ENCODE data around the gene RTN3.
"Not testable (repeated sequence)": the region's sequence is repeated elsewhere in the genome, so short reads cannot be mapped to it uniquely, and the experiment has no call there.

Gene RTN3

DNA sequence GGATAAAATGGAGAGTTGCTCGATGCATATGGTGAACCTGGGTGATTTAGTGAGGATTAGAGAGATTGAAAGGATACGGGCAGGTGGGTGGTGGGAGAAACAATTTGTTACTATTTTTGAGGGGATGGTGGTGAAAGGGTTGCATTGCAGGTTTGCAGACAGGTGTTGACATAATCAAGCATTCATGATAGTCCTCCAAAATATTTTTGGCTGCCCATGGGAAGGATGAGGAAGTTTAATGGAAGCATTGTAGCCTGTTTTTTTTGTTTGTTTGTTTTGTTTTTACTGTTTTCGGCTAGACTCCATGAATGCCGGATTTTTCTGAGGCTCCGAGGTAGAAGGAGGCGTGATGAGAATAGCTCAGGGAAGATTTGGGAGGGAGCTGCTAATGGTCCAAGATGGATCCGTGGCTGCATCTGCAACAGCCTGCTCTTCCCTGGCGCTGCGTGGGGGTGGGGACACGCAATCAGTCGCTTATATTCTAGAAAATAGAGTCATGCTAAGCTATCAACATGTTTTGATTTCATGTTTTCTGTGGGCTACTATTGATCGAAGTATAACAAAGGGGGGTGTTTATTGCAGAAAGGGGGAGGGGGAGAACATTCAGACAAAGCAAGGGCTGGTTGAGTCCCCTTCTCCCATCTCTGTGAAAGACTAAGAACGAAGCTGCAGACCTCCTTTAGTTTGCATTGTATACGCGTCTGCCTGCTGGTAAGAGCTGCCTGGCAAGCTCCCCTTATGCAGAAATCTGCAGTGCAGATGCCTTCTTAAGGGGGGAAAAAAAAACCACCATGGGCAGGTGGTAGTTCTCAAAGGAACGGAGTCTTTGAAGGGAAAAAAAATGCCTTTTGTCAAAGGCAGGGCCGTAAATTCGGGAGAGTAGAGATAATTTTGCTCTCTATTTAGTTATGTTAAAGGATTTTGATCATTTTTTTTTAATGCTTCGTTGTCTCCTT is 1.0 kb downstream of the RTN3 start:
- no peak for DNase-seq (ENCODE audit: low read depth in 2 of 3, low spot score in 1 of 3)

DNA sequence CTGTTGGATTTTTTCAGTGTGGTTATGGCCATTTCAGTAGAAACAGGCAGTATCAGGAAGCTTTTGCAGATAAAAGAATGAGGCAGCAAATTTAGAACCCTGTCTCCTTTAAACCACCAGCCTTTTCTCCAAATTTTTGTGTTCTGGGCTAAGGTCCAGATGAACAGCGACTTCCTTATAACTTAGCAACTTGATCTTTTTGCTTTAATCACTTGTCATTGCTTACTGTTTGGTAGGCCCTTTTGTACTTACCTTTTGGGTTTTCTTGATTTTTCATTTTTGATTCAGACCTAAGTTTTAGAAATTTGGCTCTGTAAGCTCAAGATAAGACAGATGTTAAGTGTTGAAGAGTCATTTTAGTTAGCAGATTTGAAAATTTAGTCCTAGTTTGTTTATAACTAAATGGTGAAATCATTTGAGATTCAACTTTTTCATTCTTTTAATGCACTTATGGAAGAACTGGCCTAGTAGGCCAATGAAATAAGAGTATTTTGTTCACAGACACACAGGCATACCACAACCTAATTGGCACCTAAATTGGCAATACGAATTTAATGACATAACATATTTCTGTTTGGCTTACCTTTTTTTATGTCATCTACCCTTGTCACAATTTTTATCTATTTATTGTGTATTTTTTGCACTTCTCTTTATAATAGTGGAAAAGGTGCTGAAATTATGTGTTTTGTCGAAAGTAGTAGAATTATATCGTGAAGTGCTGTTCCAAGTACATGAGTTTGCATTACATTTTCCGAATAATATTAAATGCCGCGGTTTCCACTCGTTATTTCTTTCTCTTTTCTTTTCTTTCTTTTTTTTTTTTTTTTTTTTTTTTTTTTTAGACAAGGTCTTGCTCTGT is 2.1 kb downstream of the RTN3 start:
- DNase-seq (ENCODE audit: low read depth in 2 of 3, low spot score in 1 of 3): no peak

DNA sequence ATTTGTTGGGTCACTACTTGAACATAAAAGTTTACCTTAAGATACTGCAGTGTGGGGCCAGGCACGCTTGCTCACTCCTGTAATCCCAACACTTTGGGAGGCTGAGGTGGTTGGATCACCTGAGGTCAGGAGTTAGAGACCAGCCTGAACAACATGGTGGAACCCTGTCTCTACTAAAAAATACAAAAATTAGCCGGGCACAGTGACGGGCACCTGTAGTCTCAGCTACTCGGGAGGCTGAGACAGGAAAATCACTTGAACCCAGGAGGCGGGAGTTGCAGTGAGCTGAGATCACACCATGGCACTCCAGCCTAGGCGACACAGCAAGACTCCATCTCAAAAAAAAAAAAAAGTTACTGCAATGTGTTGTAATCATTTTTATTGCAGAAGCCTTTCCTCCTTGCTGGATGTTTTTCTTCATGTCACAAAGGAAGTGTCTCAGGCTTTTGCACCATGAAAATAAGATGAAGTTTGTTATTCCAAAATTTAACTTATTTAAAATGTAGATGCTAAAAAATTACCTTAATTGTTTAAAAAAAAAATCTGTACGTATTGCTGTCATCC is 3.9 kb downstream of the RTN3 start:
- DNase-seq (ENCODE audit: low read depth in 2 of 3, low spot score in 1 of 3): not testable (repeated sequence)

DNA sequence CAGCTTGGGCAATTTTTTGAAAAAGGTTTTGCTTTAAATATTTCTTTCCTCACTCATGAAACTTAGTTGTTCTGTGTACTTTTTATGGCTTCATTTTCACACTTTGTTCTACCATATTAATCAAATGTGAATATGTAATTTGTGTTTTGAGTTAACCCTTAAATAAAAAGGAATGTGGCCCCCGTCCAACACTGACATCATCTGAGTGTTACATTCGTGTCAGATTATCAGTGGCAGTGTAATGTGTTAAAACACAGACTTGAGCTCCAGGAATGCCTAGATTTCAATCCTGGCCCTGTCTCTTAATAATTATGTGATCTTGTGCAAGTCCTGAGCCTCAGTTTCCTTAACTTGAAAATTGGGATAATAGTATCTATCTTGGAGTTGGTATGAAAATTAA is 5.6 kb downstream of the RTN3 start:
- no peak for DNase-seq (ENCODE audit: low read depth in 2 of 3, low spot score in 1 of 3)

DNA sequence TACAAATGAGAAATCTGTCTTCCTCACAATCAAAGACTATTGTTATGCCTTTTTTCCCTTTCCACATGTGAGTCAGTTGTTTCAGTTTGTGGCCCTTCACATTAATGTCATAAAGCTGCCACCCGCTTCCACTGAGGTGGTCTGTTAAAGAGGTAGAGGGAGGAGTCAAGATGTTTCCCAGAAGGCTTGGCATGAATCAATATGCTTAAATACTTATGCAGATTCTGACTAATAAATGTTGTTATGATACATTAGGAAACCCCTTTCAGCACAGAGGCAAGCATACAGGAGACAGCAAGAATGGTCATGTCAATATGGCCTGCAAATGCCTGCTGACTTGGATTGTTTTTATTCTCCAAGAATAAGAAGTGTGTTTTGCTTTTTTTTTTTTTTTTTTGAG is 6.5 kb downstream of the RTN3 start:
- DNase-seq (ENCODE audit: low read depth in 2 of 3, low spot score in 1 of 3): no peak

DNA sequence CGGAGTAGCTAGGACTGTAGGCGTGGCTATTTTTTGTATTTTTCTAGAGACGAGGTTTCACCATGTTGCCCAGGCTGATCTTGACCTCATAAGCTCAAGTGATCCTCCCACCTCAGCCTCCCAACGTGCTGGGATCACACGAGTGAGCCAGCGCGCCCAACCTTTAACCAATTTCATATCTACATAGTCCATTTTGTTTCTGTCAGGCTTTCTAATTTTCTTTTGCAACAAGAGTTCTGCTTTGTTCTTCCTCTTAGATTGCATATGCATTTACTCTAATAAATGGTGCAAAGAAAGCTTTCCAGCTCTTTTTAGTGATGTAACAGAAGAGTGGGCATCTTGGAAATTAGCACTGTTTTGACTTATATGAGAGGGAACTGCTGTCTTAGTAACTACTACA is 13.3 kb downstream of the RTN3 start:
- no peak for DNase-seq (ENCODE audit: low read depth in 2 of 3, low spot score in 1 of 3)

DNA sequence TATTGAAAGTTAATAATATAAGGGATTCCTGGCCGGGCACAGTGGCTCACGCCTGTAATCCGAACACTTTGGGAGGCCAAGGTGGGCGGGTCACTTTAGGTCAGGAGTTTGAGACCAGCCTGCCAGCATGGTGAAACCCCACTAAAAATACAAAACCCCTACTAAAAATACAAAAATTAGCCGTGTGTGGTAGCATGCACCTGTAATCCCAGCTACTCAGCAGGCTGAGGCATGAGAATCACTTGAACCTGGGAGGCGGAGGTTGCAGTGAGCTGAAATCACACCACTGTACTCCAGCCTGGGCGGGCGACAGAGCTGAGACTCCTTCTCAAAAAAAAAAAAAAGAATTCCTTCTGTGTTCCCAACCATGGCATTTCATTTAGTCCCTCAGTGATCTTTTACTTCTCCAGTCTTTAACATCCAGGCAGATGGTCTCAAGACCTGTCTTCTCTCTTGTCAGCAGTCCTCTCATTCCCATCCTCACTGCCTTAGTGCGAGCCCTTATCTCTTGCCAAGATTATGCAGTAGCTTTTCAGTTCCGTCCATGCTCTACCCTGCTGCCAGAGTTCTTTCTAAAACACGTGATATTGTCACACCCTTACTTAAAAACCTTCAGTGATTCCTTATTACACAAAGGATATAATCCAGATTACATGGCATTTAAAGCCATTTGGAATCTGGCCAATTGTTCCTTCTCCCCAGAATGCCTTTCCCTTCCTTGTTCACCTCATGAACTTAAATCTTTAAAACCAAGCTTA is 17.9 kb downstream of the RTN3 start:
- no peak for DNase-seq (ENCODE audit: low read depth in 2 of 3, low spot score in 1 of 3)

DNA sequence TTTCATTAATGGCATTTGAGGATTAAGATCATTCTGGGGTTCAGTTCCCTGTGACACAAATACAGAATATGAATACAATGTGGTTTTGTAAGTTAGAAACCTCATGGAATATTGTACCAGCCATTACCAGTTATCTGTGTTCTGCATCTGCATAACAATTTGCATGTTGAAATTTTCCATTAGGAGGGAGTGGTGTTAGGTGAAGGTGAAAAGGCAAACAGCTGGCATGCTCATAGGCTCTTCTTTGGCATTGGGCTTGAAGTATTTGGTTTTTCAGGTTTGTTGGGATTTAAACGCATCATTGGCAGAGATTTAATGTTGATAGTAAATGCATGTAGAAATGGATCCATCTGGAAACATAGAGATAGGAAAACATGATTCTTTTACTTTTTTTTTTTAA is 18.6 kb downstream of the RTN3 start:
- DNase-seq (ENCODE audit: low read depth in 2 of 3, low spot score in 1 of 3): no peak

DNA sequence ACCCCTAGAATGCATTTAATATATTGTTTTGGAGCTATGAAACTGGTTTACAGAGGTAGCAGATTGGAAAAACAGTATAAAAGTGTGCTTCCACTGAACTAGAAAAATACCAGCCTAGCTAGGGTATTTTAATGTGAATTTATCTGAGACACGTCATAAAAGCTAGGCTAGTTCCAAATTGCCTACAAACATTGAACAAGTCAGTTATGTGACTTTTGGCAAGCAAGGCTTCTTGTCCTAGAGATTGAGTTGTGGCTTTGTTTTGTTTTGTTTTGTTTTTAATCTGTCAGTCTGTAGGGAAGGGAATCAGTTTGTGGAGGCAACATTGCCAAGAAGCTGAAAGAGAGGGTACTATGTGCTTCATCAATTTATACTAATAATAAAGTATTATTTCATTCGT is 24.2 kb downstream of the RTN3 start:
- no peak for DNase-seq (ENCODE audit: low read depth in 2 of 3, low spot score in 1 of 3)

DNA sequence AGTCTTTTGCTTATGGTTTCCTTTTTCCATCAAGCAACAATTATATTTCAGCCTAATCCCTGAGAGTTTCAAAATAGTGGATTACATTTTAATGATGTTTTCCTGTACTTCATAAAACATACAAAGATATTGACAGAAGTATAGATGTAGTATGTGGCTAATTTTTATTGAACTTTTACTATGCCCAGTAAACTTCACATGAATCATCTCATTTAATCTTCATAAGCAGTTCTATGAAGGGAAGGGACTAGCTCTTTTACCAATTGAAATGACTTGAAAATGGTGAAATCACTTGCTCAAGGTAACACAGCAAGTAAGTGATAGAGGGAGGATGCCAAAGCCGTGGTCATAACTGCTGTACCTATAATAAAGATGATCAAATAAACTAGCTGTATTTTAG is 27.5 kb downstream of the RTN3 start:
- no peak for DNase-seq (ENCODE audit: low read depth in 2 of 3, low spot score in 1 of 3)

DNA sequence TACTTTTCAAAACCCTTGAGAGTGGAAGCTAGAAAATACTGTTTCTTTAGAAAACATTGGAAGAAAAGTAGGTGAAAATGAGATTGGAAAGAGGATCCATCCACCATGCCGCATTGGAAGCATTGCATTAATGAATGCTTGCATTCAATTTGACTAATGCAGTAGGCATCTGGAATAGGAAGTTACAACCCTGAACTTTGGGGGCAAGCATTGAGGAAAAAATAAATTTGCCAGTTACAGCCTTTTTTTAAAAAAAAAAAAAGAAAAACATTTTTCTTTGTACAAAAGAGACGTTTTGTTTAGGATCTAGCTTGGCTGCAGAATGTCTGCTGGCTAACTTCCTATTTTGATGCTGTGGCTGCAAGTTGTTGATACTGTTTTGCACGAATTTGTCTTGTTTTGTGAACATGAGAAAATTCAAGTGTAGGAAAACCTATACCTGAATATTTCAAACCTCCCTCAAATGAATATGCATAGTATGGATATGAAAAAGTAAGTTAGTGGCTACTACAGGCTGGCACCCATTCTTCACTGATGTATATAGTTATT is 28.1 kb downstream of the RTN3 start:
- DNase-seq (ENCODE audit: low read depth in 2 of 3, low spot score in 1 of 3): no peak

DNA sequence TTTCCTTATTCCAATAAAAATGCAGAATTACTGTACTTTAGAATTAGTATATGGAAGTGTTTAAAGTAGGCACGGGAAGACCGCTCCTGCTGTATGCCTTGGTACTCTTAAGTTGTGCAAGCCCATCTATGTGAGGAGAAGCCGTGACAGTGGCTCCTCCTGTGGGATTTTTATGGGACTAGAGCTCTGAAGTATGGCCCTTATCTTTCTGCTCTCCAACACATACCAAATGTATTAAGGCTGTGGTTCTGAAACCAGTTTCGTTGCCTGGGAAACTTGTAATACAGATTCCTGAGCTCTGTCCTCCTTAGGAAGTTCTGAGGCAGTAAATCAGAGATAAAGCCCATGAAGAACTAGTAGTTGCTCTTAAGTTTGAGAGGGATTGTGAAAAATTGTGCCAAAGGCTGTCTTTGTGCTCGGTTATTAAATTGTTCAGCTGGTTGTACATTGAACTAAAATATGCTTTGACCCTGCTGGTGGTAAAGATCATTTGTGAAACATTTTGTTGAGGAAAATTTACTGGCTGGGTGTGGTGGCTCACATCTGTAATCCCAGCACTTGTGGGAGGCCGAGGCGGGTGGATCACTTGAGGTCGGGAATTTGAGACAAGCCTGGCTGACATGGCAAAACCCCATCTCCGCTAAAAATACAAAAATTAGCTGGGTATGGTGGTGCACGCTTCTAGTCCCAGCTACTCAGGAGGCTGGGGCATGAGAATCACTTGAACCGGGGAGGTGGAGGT is 29.3 kb downstream of the RTN3 start:
- no peak for DNase-seq (ENCODE audit: low read depth in 2 of 3, low spot score in 1 of 3)

DNA sequence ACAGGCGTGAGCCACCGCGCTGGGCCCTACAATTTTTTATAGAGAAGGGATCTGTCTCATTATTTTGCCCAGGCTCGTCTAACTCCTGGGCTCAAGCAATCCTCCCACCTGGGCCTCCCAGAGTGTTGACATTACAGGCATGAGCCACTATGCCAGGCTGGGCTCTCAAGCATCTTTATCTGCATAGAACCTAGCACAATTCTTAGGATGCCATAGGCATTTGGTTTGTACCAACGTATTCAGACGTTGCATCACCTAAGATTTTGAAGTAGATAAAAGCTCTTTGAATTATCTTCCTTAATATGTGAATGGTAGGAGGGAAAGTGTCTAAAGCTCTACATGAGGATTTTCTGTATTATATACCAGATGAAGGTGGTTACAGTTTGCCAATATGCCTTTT is 30.5 kb downstream of the RTN3 start:
- DNase-seq (ENCODE audit: low read depth in 2 of 3, low spot score in 1 of 3): no peak

DNA sequence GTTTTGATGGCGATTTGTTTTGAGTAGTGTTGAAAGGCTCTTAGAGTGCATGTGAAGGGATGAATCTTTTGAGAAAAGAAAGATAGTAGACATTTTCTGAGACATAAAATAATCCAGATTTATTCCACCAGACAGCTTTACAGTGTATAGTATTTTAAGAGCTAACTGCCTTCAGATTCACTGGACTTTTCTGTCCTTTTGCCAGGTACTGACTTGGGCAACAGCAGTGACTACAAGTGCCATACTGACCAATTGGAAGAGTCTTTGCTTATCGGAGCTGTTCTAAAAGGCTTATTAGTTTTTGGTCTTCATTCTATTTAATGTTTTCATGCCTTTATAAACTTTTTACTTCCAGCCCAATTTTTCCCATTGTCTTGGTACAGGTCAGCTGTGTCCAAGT is 32.5 kb downstream of the RTN3 start:
- DNase-seq (ENCODE audit: low read depth in 2 of 3, low spot score in 1 of 3): no peak

DNA sequence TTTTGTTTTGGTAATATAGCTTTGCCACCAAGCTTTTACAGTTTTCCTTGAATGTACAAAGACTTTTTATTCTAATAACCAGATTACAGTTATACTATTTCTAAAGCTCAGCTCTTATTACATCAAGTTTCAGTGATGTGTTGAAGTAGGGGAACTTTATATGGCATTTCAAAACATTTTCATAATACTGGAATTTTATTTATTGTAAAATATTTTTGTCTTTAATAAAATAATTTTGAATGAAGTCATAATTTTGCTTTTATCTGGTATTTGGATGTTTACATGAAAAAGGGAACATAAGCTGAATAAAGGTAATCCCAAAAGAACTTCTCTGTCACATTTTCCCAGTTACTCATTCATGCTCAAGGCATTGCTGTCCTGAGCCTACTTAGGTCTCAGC is 34.7 kb downstream of the RTN3 start:
- no peak for DNase-seq (ENCODE audit: low read depth in 2 of 3, low spot score in 1 of 3)

DNA sequence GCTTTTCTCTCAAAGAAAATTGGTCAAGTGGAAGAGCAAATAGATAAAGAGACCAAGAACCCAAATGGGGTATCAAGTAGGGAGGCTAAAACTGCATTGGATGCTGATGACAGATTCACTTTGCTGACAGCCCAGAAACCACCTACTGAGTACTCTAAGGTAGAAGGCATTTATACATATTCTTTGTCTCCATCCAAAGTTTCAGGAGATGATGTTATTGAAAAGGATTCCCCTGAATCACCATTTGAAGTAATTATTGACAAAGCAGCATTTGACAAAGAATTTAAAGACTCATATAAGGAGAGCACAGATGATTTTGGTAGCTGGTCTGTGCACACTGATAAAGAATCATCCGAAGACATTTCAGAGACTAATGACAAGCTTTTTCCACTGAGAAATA is 37.7 kb downstream of the RTN3 start:
- DNase-seq (ENCODE audit: low read depth in 2 of 3, low spot score in 1 of 3): no peak

DNA sequence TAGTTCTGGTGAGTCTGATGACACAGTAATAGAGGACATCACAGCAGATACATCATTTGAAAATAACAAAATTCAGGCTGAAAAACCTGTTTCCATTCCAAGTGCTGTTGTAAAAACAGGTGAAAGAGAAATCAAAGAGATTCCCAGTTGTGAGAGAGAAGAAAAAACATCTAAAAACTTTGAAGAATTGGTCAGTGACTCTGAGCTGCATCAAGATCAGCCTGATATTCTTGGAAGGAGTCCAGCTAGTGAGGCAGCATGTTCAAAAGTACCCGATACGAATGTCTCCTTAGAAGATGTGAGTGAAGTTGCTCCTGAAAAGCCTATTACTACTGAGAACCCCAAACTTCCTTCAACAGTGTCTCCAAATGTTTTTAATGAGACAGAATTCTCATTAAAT is 38.7 kb downstream of the RTN3 start:
- DNase-seq (ENCODE audit: low read depth in 2 of 3, low spot score in 1 of 3): no peak

DNA sequence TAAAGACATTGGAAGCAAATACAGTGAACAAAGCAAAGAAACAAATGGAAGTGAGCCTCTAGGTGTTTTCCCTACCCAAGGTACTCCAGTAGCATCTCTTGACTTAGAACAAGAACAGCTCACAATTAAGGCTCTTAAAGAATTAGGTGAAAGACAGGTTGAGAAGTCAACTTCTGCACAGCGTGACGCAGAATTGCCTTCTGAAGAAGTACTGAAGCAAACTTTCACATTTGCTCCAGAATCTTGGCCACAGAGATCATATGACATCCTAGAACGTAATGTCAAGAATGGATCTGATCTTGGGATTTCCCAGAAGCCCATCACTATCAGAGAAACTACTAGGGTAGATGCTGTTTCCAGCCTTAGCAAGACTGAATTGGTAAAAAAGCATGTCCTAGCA is 39.3 kb downstream of the RTN3 start:
- no peak for DNase-seq (ENCODE audit: low read depth in 2 of 3, low spot score in 1 of 3)

DNA sequence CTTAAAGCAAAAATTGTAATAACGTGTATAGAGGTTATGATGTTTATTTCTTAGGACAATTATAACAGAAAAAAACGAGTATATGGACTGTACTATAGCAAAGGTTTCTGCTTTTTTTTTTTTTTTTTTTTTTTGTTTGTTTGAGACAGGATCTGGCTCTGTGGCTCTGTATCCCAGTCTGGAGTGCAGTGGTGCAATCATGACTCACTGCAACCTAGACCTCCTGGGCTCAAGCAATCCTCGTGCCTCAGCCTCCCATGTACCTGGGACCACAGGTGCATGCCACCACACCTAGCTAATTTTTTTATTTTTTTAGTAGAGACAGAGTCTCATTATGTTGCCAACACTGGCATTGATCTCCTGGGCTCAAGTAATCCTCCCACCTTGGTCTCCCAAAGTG is 48.0 kb downstream of the RTN3 start:
- DNase-seq (ENCODE audit: low read depth in 2 of 3, low spot score in 1 of 3): no peak

DNA sequence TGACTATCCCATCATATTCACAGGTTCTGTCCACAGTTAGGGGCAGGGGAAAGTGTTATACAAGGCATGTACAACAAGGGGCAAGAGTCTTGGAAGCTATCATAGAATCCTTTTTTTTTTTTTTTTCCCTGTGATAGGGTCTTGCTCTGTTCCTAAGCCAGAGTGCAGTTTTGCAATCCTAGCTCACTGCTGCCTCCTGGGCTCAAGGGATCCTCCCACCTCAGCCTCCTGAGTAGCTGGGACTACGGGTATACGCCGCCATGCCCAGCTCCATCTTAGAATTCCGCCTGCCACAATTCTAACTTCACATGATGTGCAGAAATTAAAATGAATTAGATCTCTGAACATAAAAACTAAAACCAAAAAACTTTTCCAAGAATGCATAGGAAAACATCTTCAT is 55.6 kb downstream of the RTN3 start:
- no peak for DNase-seq (ENCODE audit: low read depth in 2 of 3, low spot score in 1 of 3)

Data from stimulated activated CD4-positive, alpha-beta T cell treated with anti-CD3 and anti-CD28 coated beads, Interleukin-12 subunit alpha, Interleukin-12 subunit beta, amount 100 ng/mL, for 48 hours (primary cell).